Neuronal stem cell (in vitro differentiated cells): ENCODE measurements around the gene OBP2A.

Source experiments
- DNase-seq: peaks from one replicate; pipeline ENCODE4 v3.0.0-alpha.2; 2013; ENCODE audit warnings: low spot score
- H2AFZ ChIP-seq: one replicate; pipeline ENCODE4 v1.6.1; 2013; ENCODE audit warnings: mild to moderate bottlenecking, low read length, inconsistent platforms
- H2AK5ac ChIP-seq: 2 replicates; pipeline ENCODE4 v1.6.1; 2013; ENCODE audit warnings: low read depth, mild to moderate bottlenecking, inconsistent platforms, low read length, moderate library complexity, mixed read lengths
- H2BK120ac ChIP-seq: 2 replicates; pipeline ENCODE4 v1.6.1; 2013; ENCODE audit warnings: low read depth, mild to moderate bottlenecking, inconsistent platforms, low read length, moderate library complexity, mixed read lengths
- H2BK12ac ChIP-seq: one replicate; pipeline ENCODE4 v1.6.1; 2013; ENCODE audit warnings: low read length, inconsistent platforms
- H2BK15ac ChIP-seq: 2 replicates; pipeline ENCODE4 v1.6.1; 2013; ENCODE audit warnings: mild to moderate bottlenecking, low read length, inconsistent platforms, mixed read lengths
- H2BK5ac ChIP-seq: one replicate; pipeline ENCODE4 v1.6.1; 2013; ENCODE audit warnings: inconsistent platforms, mild to moderate bottlenecking, low read length, moderate library complexity
- H3K14ac ChIP-seq: one replicate; pipeline ENCODE4 v1.6.1; 2013; ENCODE audit warnings: low read length, inconsistent platforms
- H3K18ac ChIP-seq: 2 replicates; pipeline ENCODE4 v1.6.1; 2013; ENCODE audit warnings: low read length, inconsistent platforms
- H3K23ac ChIP-seq: 2 replicates; pipeline ENCODE4 v1.6.1; 2013; ENCODE audit warnings: low read depth, mild to moderate bottlenecking, mixed read lengths, low read length, inconsistent platforms; ENCODE audit not compliant: poor library complexity
- H3K27ac ChIP-seq: replicated peaks from 3 replicates; pipeline ENCODE4 v1.5.1; 2013; ENCODE audit warnings: low read length, inconsistent platforms
- H3K27me3 ChIP-seq, 3 experiments: 2 replicates each; pipeline ENCODE4 v1.6.1; 2013; ENCODE audit warnings: low read length in 3 of 3, mild to moderate bottlenecking in 2 of 3, inconsistent platforms in 1 of 3, low read depth in 1 of 3, mixed read lengths in 1 of 3, moderate library complexity in 1 of 3; ENCODE audit not compliant: control insufficient read depth in 3 of 3, insufficient read depth in 3 of 3
- H3K36me3 ChIP-seq, 2 donors: replicated peaks in 1 of 2; 2 replicates each; pipeline ENCODE4 v1.6.1; 2013; ENCODE audit warnings: low read length in 2 of 2; ENCODE audit not compliant: control insufficient read depth in 2 of 2, insufficient read depth in 2 of 2
- H3K4ac ChIP-seq: 2 replicates; pipeline ENCODE4 v1.6.1; 2013; ENCODE audit warnings: inconsistent platforms, mild to moderate bottlenecking, low read length, moderate library complexity
- H3K4me1 ChIP-seq, 2 donors: 1 replicate in 1 of 2; 2 replicates in 1 of 2; pipeline ENCODE4 v1.6.1; 2013; ENCODE audit warnings: low read length in 2 of 2, low read depth in 1 of 2; ENCODE audit not compliant: control insufficient read depth in 2 of 2, insufficient read depth in 1 of 2
- H3K4me2 ChIP-seq: one replicate; pipeline ENCODE4 v1.6.1; 2013; ENCODE audit warnings: mild to moderate bottlenecking, low read length, inconsistent platforms; ENCODE audit not compliant: insufficient read depth, poor library complexity, severe bottlenecking
- H3K4me3 ChIP-seq, 2 donors: 2 replicates each; pipeline ENCODE4 v1.5.1; 2013; ENCODE audit warnings: low read length in 2 of 2, mild to moderate bottlenecking in 2 of 2, inconsistent platforms in 1 of 2, moderate library complexity in 1 of 2
- H3K79me1 ChIP-seq: one replicate; pipeline ENCODE4 v1.6.1; 2013; ENCODE audit warnings: low read depth, mild to moderate bottlenecking, inconsistent platforms, low read length, moderate library complexity
- H3K9ac ChIP-seq: one replicate; pipeline ENCODE4 v1.6.1; 2013; ENCODE audit warnings: mild to moderate bottlenecking, low read depth, low read length, inconsistent platforms; ENCODE audit not compliant: poor library complexity
- H3K9me3 ChIP-seq, 2 donors: replicated peaks in 1 of 2; 2 replicates each; pipeline versions ENCODE3 to v1.6.1; 2013; ENCODE audit warnings: low read length in 2 of 2, mild to moderate bottlenecking in 2 of 2, inconsistent platforms in 1 of 2, low read depth in 1 of 2, mixed read lengths in 1 of 2, moderate library complexity in 1 of 2; ENCODE audit not compliant: control insufficient read depth in 2 of 2, insufficient read depth in 1 of 2
- H4K8ac ChIP-seq: one replicate; pipeline ENCODE4 v1.6.1; 2013; ENCODE audit warnings: low read depth, mild to moderate bottlenecking, inconsistent platforms, low read length, moderate library complexity
- H4K91ac ChIP-seq: one replicate; pipeline ENCODE4 v1.6.1; 2013; ENCODE audit warnings: low read length, low read depth, mild to moderate bottlenecking, inconsistent platforms; ENCODE audit not compliant: poor library complexity
- WGBS, 2 donors: extraction: QIAGEN DNeasy Blood & Tissue Kit; methylation state at CpG; one replicate each; pipeline ENCODE4 v1.1.7; 2013; ENCODE audit warnings: missing lambda C conversion rate in 2 of 2, mixed read lengths in 1 of 2; ENCODE audit not compliant: insufficient read length in 2 of 2, insufficient replicate concordance in 1 of 2; ENCODE audit errors: extremely low coverage in 2 of 2; 5-methylcytosine and 5-hydroxymethylcytosine counted together

Gene OBP2A

GRCh38 chr9:135551031-135551430 lies 5.1 kb downstream of the OBP2A start:
- H3K9me3 ChIP-seq = no peaks in the 10 kb centered on the region
- H3K4me3 ChIP-seq = no peak overlapping the region
- peaks cover 0 to 27% (median 0%) of the 10 kb centered on the region in 3 experiments for H3K27me3 ChIP-seq
- H3K9ac ChIP-seq = peak overlapping the region; percentile 30
- no peak overlapping the region for H3K14ac ChIP-seq
- peak overlapping the region; percentile 52 for H2AK5ac ChIP-seq
- no peak for DNase-seq
- H3K36me3 ChIP-seq = no peaks in the 10 kb centered on the region
- H3K4ac ChIP-seq = no peak overlapping the region
- no peak overlapping the region for H4K91ac ChIP-seq
- no peak overlapping the region for H3K18ac ChIP-seq
- no peaks in the 10 kb centered on the region for H3K4me1 ChIP-seq
- H2AFZ ChIP-seq = no peak overlapping the region
- no peak overlapping the region for H2BK12ac ChIP-seq
- no peak overlapping the region for H2BK120ac ChIP-seq
- no peak overlapping the region for H2BK15ac ChIP-seq
- peaks cover 2% of the 10 kb centered on the region for H3K79me1 ChIP-seq
- no peak overlapping the region for H3K27ac ChIP-seq
- peak overlapping the region; percentile 80 for H3K23ac ChIP-seq
- no peak overlapping the region for H2BK5ac ChIP-seq
- no CpG with 5 or more reads among the region's 14 CpGs for WGBS, 2 donors
- H3K4me2 ChIP-seq = no peak overlapping the region
- H4K8ac ChIP-seq = no peak overlapping the region

GRCh38 chr9:135551456-135551855 lies 5.5 kb downstream of the OBP2A start:
- no peaks in the 10 kb centered on the region for H3K36me3 ChIP-seq
- no CpG with 5 or more reads among the region's 13 CpGs for WGBS, 2 donors
- H3K9ac ChIP-seq = no peak overlapping the region

DNA sequence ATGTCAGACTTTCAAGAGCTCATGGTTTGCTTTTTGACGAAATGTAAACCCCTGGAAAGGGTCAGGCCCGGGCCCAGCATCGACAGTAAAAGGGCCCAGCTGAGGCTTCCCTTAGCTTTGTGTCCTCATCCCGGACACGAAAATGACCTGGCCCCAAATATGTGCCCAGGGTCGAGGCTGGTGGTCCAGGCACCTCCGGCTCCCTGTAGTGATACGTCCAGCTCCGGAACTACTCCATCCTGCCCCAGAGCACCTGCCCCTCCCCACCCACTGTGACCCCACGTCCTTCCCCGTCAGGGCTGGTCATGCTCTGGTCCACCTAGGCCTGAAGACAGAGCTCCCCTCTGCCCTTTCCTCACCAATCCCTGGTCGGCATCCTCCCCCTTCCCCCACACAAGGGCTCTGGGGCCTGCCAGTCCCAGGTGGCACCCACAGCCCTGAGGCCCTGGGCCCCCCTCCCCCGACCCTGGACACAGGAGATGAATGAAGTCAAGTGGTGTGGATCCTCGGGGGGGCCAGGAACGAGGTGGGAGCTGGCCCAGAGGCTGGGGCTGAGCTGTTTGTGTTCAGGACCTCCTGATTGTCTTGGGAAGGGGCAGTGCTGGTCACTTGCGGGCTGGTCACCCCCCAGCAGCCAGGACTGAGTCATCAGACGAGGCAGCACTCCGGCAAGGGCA lies 6.2 kb downstream of the OBP2A start:
- no peak overlapping the region for H3K23ac ChIP-seq
- no peak overlapping the region for H4K91ac ChIP-seq
- no peak overlapping the region for H2BK15ac ChIP-seq
- H2AFZ ChIP-seq = no peak overlapping the region
- H3K9me3 ChIP-seq = no peaks in the 10 kb centered on the region
- H4K8ac ChIP-seq = no peak overlapping the region
- H3K27me3 ChIP-seq = peaks cover 0 to 27% (median 0%) of the 10 kb centered on the region in 3 experiments
- no peak for DNase-seq
- no peak overlapping the region for H2BK120ac ChIP-seq
- H3K79me1 ChIP-seq = peaks cover 2% of the 10 kb centered on the region
- no peaks in the 10 kb centered on the region for H3K36me3 ChIP-seq
- H3K9ac ChIP-seq = no peak overlapping the region
- H2AK5ac ChIP-seq = peak overlapping the region; percentile 81
- peak overlapping the region; percentile 76 for H3K18ac ChIP-seq
- no CpG with 5 or more reads among the region's 18 CpGs for WGBS, 2 donors
- H3K4me3 ChIP-seq = no peak overlapping the region
- H3K4me1 ChIP-seq = no peaks in the 10 kb centered on the region
- H3K14ac ChIP-seq = peak overlapping the region; percentile 71
- no peak overlapping the region for H3K4ac ChIP-seq
- H3K4me2 ChIP-seq = no peak overlapping the region
- no peak overlapping the region for H2BK5ac ChIP-seq
- H2BK12ac ChIP-seq = no peak overlapping the region
- no peak overlapping the region for H3K27ac ChIP-seq

More at GRCh38 chr9:135551456-135551855, 5.5 kb downstream of the OBP2A start:
- H2BK15ac ChIP-seq = no peak overlapping the region
- peaks cover 2% of the 10 kb centered on the region for H3K79me1 ChIP-seq
- H3K27me3 ChIP-seq = peaks cover 0 to 27% (median 0%) of the 10 kb centered on the region in 3 experiments
- no peak overlapping the region for H3K23ac ChIP-seq
- no peak overlapping the region for H2BK5ac ChIP-seq
- no peaks in the 10 kb centered on the region for H3K9me3 ChIP-seq
- no peak overlapping the region for H2AFZ ChIP-seq
- no peak overlapping the region for H3K4me3 ChIP-seq
- no peak overlapping the region for H3K27ac ChIP-seq
- H3K4ac ChIP-seq = no peak overlapping the region
- peak overlapping the region; percentile 64 for H3K18ac ChIP-seq
- no peak overlapping the region for H4K91ac ChIP-seq
- H2BK120ac ChIP-seq = no peak overlapping the region
- H3K4me2 ChIP-seq = no peak overlapping the region
- no peak overlapping the region for H3K14ac ChIP-seq
- no peak overlapping the region for H2BK12ac ChIP-seq
- no peak for DNase-seq
- H3K4me1 ChIP-seq = no peaks in the 10 kb centered on the region
- no peak overlapping the region for H4K8ac ChIP-seq
- H2AK5ac ChIP-seq = peak overlapping the region; percentile 52

GRCh38 chr9:135552698-135553171 lies 6.8 kb downstream of the OBP2A start:
- Histone ChIP-seq H2BK5ac (no peak overlapping the region), H2BK120ac (no peak overlapping the region)
- no CpG with 5 or more reads among the region's 19 CpGs for WGBS, 2 donors

More at GRCh38 chr9:135552698-135553171, 6.8 kb downstream of the OBP2A start:
- Histone ChIP-seq H3K18ac (peak overlapping the region; percentile 76), H4K91ac (no peak overlapping the region), H3K4me1 (no peaks in the 10 kb centered on the region), H3K27ac (no peak overlapping the region), H3K14ac (peak overlapping the region; percentile 71), H3K79me1 (peaks cover 2% of the 10 kb centered on the region), H3K4me2 (no peak overlapping the region), H3K9me3 (no peaks in the 10 kb centered on the region), H4K8ac (no peak overlapping the region), H2BK12ac (no peak overlapping the region), H3K4me3 (no peak overlapping the region), H2AFZ (no peak overlapping the region), H3K4ac (no peak overlapping the region), H3K23ac (no peak overlapping the region), H3K36me3 (no peaks in the 10 kb centered on the region), H3K9ac (no peak overlapping the region), H2AK5ac (no peak overlapping the region), H3K27me3 (peaks cover 0 to 21% (median 0%) of the 10 kb centered on the region in 3 experiments), H2BK15ac (no peak overlapping the region)
- DNase-seq = no peak
